Testis (tissue), 2 donors: Measurements from ENCODE around the gene FDX1.

Experiments
- POLR2A ChIP-seq: fragments of 450-650 bp; IDR thresholded peaks from one replicate; pipeline ENCODE4 v1.6.1; 2017; ENCODE audit warnings: antibody characterized with exemption, mild to moderate bottlenecking, moderate library complexity
- TF ChIP-seq, protein P1 (sequence below), 3 experiments: fragments of 450-650 bp in 2 of 3; fragments of 200-600 bp in 1 of 3; sonication (generic) in 1 of 3; IDR thresholded peaks; one replicate each; pipeline ENCODE4 v1.5.1; 2016 to 2019; ENCODE audit warnings: antibody characterized with exemption in 3 of 3, mild to moderate bottlenecking in 2 of 3, moderate library complexity in 1 of 3

DNA sequence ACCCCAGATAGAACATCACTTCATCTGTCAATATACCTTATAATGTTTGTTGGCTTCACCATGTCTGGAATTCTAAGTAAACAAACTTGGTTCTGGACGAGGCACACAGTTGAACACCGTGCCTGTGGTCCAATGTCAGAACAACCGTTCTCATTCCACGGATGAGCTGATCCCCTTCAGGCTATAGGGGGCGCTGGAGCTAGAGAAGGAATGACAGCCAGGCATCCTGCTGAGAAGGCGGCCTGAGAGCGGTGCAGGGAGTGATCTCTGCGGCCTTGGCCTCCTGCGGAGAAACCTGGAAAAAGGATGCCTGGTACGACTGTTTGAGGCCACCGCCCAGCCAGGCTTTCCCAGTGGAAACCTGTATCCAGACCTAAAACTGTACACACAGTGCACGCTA is 48.7 kb downstream of the FDX1 start:
- TF ChIP-seq, protein P1, sequence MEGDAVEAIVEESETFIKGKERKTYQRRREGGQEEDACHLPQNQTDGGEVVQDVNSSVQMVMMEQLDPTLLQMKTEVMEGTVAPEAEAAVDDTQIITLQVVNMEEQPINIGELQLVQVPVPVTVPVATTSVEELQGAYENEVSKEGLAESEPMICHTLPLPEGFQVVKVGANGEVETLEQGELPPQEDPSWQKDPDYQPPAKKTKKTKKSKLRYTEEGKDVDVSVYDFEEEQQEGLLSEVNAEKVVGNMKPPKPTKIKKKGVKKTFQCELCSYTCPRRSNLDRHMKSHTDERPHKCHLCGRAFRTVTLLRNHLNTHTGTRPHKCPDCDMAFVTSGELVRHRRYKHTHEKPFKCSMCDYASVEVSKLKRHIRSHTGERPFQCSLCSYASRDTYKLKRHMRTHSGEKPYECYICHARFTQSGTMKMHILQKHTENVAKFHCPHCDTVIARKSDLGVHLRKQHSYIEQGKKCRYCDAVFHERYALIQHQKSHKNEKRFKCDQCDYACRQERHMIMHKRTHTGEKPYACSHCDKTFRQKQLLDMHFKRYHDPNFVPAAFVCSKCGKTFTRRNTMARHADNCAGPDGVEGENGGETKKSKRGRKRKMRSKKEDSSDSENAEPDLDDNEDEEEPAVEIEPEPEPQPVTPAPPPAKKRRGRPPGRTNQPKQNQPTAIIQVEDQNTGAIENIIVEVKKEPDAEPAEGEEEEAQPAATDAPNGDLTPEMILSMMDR (IDR thresholded peaks at IDR 0.05) = peak; percentile 11 to 38 (median 33)
- TF ChIP-seq POLR2A = no peak
